A549 treated with Mapracorat at 1 μM for 4 hours (cell line): ENCODE measurements around the gene NOL11. TPM values are rescaled to one million over a fixed set of nuclear protein-coding genes. Genes with fewer than 3 reads are reported as not detected.

Source experiments
- total RNA-seq: library from RNA; stranded (reverse); fragments of 200-300 nt; extraction: Qiagen RNA extraction; gene quantifications from 5 replicates; pipeline ENCODE4 v1.2.3, GENCODE V29; 2022

NOL11 gene
- 70.6 to 80.9 TPM (median 73.9 TPM) in 5 replicates for total RNA-seq

GRCh38 chr17:67717624-67718324, at the start of gene NOL11:
Gene NOL11, plus strand, starts transcription at chr17:67717936. Its CDS starts 12 bp downstream, at chr17:67717948.

Other genes with a start within 250 kb of the NOL11 start
- 38.6 to 41.1 TPM (median 39.0 TPM) in 5 replicates for gene BPTF, start 107.6 kb downstream of the NOL11 start, total RNA-seq